ENCODE data around the gene COIL. TPM values are rescaled to one million over a fixed set of nuclear protein-coding genes. Genes with fewer than 3 reads are reported as not detected.

COIL gene
- total and polyA plus RNA-seq, 9 of the 15 experiments (the other 6 are each of a cell fraction or from before 2014, with no cell fraction given): 23.9 to 41.3 (median 28.7) TPM

- TF ChIP-seq ZNF639 (CRISPR knock-in tag; conservative IDR thresholded peaks at IDR 0.05 in 1 of 2, IDR thresholded peaks at IDR 0.05 in 1 of 2) (no peak), PRMT5 (CRISPR knock-in tag; IDR thresholded peaks at IDR 0.05) (no peak), FOSL1 (tag; conservative IDR thresholded peaks at IDR 0.05) (peak; percentile 96), BRD9 (IDR thresholded peaks at IDR 0.05; ENCODE audit: low read depth, partially characterized antibody) (no peak), ZNF695 (CRISPR knock-in tag; IDR thresholded peaks at IDR 0.05) (no peak), ZNF274 (IDR thresholded peaks at IDR 0.05; ENCODE audit: borderline replicate concordance, low read depth, low read length) (no peak), TARDBP (IDR thresholded peaks at IDR 0.05) (no peak), NR1H2 (CRISPR knock-in tag; IDR thresholded peaks at IDR 0.05) (no peak), ZNF398 (CRISPR knock-in tag; IDR thresholded peaks at IDR 0.05) (no peak), NFIC (IDR thresholded peaks at IDR 0.05) (no peak), SOX6 (IDR thresholded peaks at IDR 0.05) (0 out of 2 replicates have a peak, but pooled peaks have one; percentile 13), PHF8 (IDR thresholded peaks at IDR 0.05; ENCODE audit: borderline replicate concordance, low read length) (no peak), NFATC3 (IDR thresholded peaks at IDR 0.05) (peak; percentile 93), CREB3L1 (IDR thresholded peaks at IDR 0.05; ENCODE audit: borderline replicate concordance, low read depth) (no peak), ZNF354B (CRISPR knock-in tag; IDR thresholded peaks at IDR 0.05) (no peak), ZBTB7A (IDR thresholded peaks at IDR 0.05; ENCODE audit: borderline replicate concordance, control insufficient read depth, low read depth, low read length) (no peak), DPF2 (IDR thresholded peaks at IDR 0.05) (peak; percentile 65; the same call in 1 of the 2 replicates)
These were observed 23.2 kb downstream of the COIL start (continued) for GRCh38 chr17:56937687-56938086.
